Activated naive CD4-positive, alpha-beta T cell treated with anti-CD3 and anti-CD28 coated beads, Interleukin-2, amount 50 U/mL, for 24 hours (primary cell): ENCODE data around the gene GRID2.

Source experiments
- H3K27ac Mint-ChIP-seq: one replicate; pipeline ENCODE4 v1.8.0; 2021; ENCODE audit warnings: mild to moderate bottlenecking, mixed read lengths
- H3K27me3 Mint-ChIP-seq: one replicate; pipeline ENCODE4 v1.8.0; 2021; ENCODE audit warnings: mixed read lengths
- H3K36me3 Mint-ChIP-seq: one replicate; pipeline ENCODE4 v1.8.0; 2021; ENCODE audit warnings: mixed read lengths
- H3K4me1 Mint-ChIP-seq: one replicate; pipeline ENCODE4 v1.8.0; 2021; ENCODE audit warnings: mixed read lengths
- H3K4me3 Mint-ChIP-seq: one replicate; pipeline ENCODE4 v1.8.0; 2021; ENCODE audit warnings: mild to moderate bottlenecking, mixed read lengths
- H3K9me3 Mint-ChIP-seq: one replicate; pipeline ENCODE4 v1.8.0; 2021; ENCODE audit warnings: mixed read lengths

The GRID2 gene

DNA sequence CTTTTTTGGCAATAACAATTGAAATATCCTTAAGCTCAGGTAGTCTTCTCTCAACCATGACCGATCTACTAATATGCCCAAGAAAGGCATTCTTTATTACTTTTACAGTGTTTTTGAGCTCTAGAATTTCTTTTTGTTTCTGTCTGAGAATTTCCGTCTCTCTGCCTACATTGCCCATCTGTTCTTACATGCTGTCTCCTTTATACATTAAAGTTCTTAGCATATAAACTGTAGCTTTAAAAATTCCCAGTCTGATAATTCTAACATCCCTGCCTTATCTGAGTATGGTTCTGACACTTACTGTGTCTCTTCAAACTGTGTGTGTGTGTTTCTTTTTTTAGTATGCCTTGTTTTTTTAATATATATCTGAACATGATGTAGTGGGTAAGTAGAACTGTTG, 658.1 kb downstream of the GRID2 start:
- Mint-ChIP-seq H3K27ac (no peak overlapping the region), H3K4me1 (no peaks in the 10 kb centered on the region), H3K4me3 (no peak overlapping the region), H3K9me3 (peaks cover 24% of the 10 kb centered on the region), H3K27me3 (no peaks in the 10 kb centered on the region), H3K36me3 (no peaks in the 10 kb centered on the region)

DNA sequence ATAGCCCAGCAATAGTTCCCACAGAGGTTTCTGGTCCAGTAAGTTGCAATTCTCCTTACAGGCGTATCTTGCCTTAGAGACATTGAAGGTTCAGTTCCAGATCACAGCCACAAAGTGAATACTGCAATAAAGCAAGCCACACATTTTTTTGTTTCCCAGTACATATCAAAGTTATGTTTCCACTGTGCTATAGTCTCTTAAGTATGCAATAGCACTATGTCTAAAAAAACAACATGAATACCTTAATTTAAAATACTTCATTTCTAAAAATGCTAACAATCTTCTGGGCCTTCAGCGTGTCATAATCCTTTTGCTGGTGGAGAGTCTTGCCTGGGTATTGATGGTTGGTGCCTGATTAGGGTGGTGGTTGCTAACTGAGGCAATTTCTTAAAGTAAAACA, 659.1 kb downstream of the GRID2 start:
- no peak overlapping the region for H3K27ac Mint-ChIP-seq
- no peaks in the 10 kb centered on the region for H3K4me1 Mint-ChIP-seq
- no peaks in the 10 kb centered on the region for H3K27me3 Mint-ChIP-seq
- H3K9me3 Mint-ChIP-seq: peaks cover 17% of the 10 kb centered on the region
- H3K4me3 Mint-ChIP-seq: no peak overlapping the region
- H3K36me3 Mint-ChIP-seq: no peaks in the 10 kb centered on the region

DNA sequence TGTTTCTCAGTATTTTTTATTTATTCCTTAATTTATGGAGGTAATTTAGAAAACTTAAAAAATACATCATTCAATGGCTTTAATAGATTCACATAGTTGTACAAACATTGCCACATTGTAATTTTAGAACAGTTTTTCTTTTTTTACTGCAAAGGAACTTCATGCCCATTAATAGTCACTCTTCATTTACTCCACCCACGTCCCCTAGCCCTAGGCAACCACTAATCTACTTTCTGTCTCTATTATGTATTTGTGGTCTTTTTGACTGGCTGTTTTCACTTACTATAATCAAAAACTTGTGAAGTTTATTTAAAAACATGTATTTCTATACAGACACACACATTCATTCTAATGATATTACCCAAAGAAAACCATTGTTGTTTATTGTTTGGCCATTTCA, 664.8 kb downstream of the GRID2 start:
- H3K27ac Mint-ChIP-seq: no peak overlapping the region
- no peaks in the 10 kb centered on the region for H3K4me1 Mint-ChIP-seq
- H3K4me3 Mint-ChIP-seq: no peak overlapping the region
- no peaks in the 10 kb centered on the region for H3K36me3 Mint-ChIP-seq
- no peaks in the 10 kb centered on the region for H3K27me3 Mint-ChIP-seq
- H3K9me3 Mint-ChIP-seq: no peaks in the 10 kb centered on the region

DNA sequence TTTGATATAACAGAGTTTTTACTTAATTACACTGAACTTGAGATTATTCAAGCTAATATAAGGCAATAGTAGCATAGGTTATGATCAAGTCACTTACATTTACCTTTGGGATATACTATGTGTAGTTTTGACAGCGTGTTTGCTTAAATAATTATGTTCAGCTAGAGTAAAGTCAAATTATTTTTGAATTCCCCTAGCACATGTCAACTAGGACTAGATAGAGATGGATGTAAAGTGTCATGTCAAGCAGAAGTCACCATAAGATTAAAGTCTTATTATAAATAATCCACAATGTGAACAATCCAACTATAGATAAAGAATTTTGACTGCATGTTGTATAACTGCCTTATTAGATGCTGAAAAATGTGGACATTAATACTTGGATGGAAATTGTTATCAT, 665.2 kb downstream of the GRID2 start:
- no peaks in the 10 kb centered on the region for H3K4me1 Mint-ChIP-seq
- H3K9me3 Mint-ChIP-seq: no peaks in the 10 kb centered on the region
- no peaks in the 10 kb centered on the region for H3K27me3 Mint-ChIP-seq
- H3K36me3 Mint-ChIP-seq: no peaks in the 10 kb centered on the region
- H3K27ac Mint-ChIP-seq: no peak overlapping the region
- no peak overlapping the region for H3K4me3 Mint-ChIP-seq

DNA sequence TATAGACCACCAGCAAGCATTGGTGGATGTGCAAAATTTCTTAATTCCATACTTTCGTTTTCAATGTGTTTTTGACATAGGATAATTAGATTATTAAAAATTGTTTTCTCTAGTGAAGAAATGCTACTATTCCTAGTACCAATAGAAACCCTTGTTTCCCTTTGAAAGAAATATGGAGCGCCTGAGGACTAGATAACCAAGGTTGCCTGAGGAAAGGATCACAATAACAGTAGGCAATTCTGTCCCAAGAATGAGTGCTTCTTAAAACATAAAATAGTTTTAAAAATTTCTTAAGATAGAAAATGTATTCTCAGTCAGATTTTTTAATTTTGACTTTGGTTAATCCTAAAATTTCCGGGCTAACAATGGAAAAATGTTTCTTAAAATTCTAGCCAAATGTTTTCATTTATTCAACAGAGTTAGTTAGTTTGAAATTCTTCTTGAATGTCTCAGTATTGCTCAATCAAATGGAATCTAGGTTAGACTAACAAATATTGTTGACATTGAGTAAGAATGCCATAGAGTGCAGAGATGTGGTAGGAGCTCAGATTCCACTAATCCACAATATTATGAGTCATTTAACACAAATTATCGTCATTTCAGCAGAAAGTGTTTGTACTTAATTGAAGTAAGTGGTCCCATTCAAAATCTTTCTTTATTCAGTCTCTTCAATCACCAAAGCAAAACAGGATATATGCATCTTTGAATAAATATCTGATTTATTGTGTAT, 666.0 kb downstream of the GRID2 start:
- Mint-ChIP-seq H3K9me3 (no peaks in the 10 kb centered on the region), H3K27me3 (no peaks in the 10 kb centered on the region), H3K4me1 (no peaks in the 10 kb centered on the region), H3K4me3 (no peak overlapping the region), H3K36me3 (no peaks in the 10 kb centered on the region), H3K27ac (no peak overlapping the region)

DNA sequence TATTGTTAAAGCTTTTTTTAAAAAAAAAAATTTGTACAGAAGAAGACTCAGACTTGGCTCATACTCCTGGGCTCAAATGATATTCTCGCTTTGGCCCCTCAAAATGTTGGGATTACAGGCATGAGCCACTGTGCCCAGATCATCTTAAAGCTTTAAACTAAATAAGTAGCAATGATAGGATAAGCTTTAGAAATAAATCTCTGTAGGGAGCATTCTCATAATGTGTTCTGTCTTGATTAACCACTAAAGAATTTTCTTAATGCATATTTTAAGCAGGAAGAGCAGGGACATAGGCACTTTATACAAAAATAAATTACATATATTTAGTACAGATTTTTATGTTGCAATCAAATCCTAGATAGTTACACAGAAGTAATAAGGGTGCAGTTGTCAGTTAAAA, 667.2 kb downstream of the GRID2 start:
- Mint-ChIP-seq H3K9me3 (no peaks in the 10 kb centered on the region), H3K27ac (no peak overlapping the region), H3K4me3 (no peak overlapping the region), H3K27me3 (no peaks in the 10 kb centered on the region), H3K4me1 (no peaks in the 10 kb centered on the region), H3K36me3 (no peaks in the 10 kb centered on the region)

DNA sequence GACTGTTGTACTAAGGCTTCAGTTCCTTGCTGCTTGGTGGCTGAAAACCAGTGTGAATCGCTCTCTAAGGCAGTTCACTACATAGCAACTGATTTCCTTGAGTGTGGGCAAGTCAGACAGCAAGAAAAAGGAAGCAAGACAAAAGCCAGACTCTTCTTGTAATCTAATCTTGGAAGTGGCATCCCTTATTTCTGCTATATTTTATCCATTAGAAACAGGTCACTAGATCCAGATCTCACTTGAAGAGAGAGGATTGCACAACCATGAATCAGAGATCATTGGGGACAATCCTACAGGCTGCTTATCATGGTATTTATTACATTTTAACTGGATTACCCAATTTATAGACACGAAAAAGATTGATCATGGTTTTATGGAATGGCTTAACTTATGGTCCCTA, 684.5 kb downstream of the GRID2 start:
- no peaks in the 10 kb centered on the region for H3K27me3 Mint-ChIP-seq
- H3K27ac Mint-ChIP-seq: no peak overlapping the region
- H3K4me3 Mint-ChIP-seq: no peak overlapping the region
- peaks cover 4% of the 10 kb centered on the region for H3K9me3 Mint-ChIP-seq
- H3K4me1 Mint-ChIP-seq: no peaks in the 10 kb centered on the region
- H3K36me3 Mint-ChIP-seq: no peaks in the 10 kb centered on the region

DNA sequence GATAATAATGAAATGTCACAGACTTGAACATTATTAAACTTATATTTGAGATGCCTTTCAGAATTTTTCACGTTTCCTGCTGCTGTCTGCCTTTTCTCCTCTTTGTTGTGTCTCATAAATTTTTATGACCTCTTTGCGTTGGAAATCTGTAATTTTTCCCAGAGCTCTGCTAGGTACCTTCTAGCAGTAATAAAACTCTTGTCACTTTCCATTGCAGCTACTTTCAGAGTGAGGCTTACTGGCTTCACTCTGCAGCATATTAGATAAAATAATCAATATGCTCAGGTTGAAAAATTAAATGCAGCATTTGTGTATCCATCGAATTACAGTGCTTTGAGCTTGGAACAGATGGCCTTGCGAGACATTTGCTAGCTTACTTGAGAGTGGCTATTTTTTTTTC, 689.0 kb downstream of the GRID2 start:
- Mint-ChIP-seq H3K36me3 (no peaks in the 10 kb centered on the region), H3K27ac (no peak overlapping the region), H3K4me3 (no peak overlapping the region), H3K4me1 (no peaks in the 10 kb centered on the region), H3K27me3 (no peaks in the 10 kb centered on the region), H3K9me3 (no peaks in the 10 kb centered on the region)

DNA sequence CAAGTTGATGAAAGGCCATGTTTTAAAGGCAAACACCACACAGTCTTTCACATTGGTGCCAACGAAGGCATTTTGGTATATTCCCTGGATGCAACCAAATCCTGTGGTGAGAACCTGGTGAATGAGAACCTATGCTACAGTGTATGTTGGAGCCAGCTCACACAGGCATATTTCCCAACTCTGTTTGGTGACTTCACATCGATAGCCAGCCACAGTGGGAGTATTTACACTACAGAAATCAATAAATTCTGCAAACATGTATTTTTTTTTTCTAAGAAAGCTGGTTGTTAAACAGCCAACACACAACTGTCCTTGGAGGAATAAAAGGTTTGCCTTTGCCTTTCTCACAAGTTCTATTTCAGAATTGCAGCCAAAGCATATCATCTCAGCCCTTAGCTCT, 691.0 kb downstream of the GRID2 start:
- Mint-ChIP-seq H3K9me3 (no peaks in the 10 kb centered on the region), H3K36me3 (no peaks in the 10 kb centered on the region), H3K4me1 (no peaks in the 10 kb centered on the region), H3K27ac (no peak overlapping the region), H3K4me3 (no peak overlapping the region), H3K27me3 (no peaks in the 10 kb centered on the region)

DNA sequence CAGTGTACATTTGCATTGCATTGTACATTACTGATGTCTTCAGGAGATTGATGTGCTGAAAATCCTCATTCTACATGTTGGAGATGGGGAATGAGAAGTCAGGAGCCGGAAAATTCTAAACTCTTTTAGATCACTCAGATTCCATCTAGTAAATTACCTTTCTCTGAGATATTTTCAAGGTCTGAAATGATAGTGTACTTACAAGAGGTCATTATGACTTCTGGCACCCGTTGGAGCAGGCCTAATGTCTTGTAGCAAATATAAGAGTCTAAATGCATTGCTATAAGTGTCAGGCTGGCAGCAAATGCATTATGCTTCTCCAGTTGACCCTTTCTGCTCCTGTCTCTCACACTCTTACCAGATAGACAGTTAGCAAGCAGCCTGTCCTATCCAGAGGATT, 692.8 kb downstream of the GRID2 start:
- no peaks in the 10 kb centered on the region for H3K27me3 Mint-ChIP-seq
- no peaks in the 10 kb centered on the region for H3K9me3 Mint-ChIP-seq
- H3K36me3 Mint-ChIP-seq: no peaks in the 10 kb centered on the region
- H3K27ac Mint-ChIP-seq: no peak overlapping the region
- H3K4me1 Mint-ChIP-seq: no peaks in the 10 kb centered on the region
- no peak overlapping the region for H3K4me3 Mint-ChIP-seq

DNA sequence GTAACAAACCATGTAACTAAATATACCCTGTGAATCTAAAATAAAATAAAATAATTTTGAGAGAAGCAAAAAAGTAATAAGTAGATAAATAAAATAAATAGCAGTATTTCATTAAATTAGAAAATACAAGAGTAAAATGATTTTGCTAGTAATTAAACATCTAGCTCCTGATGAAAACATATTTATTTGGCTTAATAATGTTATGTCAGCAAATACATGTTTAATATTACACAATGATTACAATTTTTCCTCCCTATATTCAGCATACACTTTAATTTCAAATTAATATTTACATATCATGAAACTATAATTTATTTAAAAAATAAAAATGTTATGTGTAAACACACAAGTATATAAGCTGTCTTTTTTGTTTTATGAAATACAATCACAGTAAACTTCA, 697.1 kb downstream of the GRID2 start:
- H3K36me3 Mint-ChIP-seq: no peaks in the 10 kb centered on the region
- no peak overlapping the region for H3K4me3 Mint-ChIP-seq
- H3K27me3 Mint-ChIP-seq: no peaks in the 10 kb centered on the region
- no peaks in the 10 kb centered on the region for H3K9me3 Mint-ChIP-seq
- no peaks in the 10 kb centered on the region for H3K4me1 Mint-ChIP-seq
- no peak overlapping the region for H3K27ac Mint-ChIP-seq

DNA sequence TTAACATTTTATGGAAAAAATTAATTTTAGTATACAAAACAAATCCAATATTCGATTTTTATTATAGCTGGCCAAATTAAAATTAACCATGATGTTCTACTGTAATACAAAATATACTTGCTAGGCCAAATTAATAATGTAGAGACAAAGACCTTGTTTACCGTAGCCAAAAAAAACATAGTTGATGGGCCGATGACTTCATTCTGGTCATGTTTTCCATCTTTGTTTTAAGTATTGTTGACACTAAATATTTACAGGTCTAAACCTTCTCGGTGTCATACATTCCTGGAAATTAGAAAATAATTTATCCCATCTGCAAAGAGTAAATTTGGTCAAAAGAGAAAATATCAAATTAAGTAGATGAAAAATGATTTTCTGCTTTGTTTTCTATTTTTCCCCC, 698.5 kb downstream of the GRID2 start:
- no peaks in the 10 kb centered on the region for H3K27me3 Mint-ChIP-seq
- no peak overlapping the region for H3K27ac Mint-ChIP-seq
- H3K36me3 Mint-ChIP-seq: no peaks in the 10 kb centered on the region
- no peak overlapping the region for H3K4me3 Mint-ChIP-seq
- H3K4me1 Mint-ChIP-seq: no peaks in the 10 kb centered on the region
- H3K9me3 Mint-ChIP-seq: no peaks in the 10 kb centered on the region

DNA sequence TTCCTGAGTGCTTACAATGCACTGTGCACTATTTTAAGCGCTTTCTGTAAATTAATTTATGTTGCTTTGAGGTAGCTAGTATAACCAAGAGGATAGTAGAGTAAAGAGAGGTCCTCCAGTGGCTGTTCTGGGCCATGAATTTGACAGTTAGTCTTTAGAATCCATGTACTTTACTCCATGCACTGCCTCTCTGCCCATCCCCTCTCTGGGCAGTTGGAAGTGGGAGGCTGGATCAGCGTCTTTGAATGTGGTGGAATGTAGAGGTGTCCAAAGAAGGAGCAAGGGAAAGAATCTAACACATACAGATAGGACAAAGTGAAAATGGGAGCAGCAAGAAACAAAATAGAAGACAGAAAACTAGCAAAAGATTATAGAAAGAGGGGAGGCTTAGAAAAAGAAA, 712.6 kb downstream of the GRID2 start:
- Mint-ChIP-seq H3K4me3 (no peak overlapping the region), H3K4me1 (no peaks in the 10 kb centered on the region), H3K9me3 (no peaks in the 10 kb centered on the region), H3K36me3 (no peaks in the 10 kb centered on the region), H3K27ac (no peak overlapping the region), H3K27me3 (no peaks in the 10 kb centered on the region)

DNA sequence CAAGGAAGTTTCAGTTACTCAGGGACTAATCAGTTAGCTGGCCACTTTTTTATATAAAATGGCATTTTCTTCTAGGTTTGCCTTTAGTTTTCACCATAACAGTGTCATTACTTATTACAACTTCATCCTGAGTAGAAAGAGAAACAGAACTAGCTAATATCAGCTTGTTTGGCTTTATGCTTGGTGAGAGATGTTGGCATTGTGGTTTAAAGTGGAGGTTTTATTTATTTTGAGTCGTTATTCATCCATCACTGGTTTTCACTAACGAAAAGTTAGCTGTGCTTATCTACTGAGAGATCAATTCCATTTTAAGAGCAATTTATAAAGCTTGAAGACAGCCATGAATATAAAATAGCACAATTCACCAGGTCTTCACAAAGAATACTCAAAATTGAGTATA, 714.5 kb downstream of the GRID2 start:
- Mint-ChIP-seq H3K4me3 (no peak overlapping the region), H3K9me3 (no peaks in the 10 kb centered on the region), H3K36me3 (no peaks in the 10 kb centered on the region), H3K27me3 (no peaks in the 10 kb centered on the region), H3K27ac (no peak overlapping the region), H3K4me1 (no peaks in the 10 kb centered on the region)

DNA sequence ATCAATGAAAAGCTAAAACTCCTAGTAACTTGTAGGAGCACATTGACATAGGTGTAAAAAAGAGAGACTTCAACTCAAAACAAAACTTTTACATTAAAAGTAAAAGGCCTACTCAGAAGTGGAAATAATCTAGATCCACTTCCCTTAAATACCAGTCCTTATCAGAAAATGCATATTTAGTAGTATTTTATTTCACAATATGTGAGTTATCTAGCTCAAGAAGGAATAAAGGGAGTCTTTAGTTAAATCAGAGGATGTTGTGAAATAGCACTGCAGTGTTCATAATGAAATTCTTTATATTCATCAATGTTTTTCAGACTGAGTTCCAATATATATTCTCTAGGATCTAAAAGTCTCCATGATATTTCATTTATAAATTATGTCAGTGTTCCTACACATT, 715.0 kb downstream of the GRID2 start:
- Mint-ChIP-seq H3K27me3 (no peaks in the 10 kb centered on the region), H3K4me3 (no peak overlapping the region), H3K9me3 (no peaks in the 10 kb centered on the region), H3K4me1 (no peaks in the 10 kb centered on the region), H3K36me3 (no peaks in the 10 kb centered on the region), H3K27ac (no peak overlapping the region)

DNA sequence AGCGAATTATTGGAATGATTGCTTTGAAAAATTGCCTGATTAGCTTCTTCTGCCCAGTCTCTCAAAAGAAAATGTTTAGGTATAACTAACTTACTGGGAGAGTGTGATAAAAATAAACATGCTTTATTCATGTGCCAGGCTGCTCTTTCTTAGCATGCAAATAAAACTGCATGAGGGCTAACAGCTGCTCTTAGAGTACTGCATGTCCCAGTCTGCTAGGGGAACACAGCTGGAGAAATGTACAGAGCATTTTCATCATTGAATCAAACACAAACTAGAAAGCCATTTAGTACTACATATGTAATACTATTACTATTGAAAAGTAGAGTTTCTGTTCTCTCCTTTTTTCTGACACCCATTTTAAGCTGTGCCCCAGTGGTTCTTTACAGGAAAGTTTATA, 726.0 kb downstream of the GRID2 start:
- no peaks in the 10 kb centered on the region for H3K27me3 Mint-ChIP-seq
- H3K27ac Mint-ChIP-seq: no peak overlapping the region
- peaks cover 5% of the 10 kb centered on the region for H3K9me3 Mint-ChIP-seq
- no peak overlapping the region for H3K4me3 Mint-ChIP-seq
- H3K4me1 Mint-ChIP-seq: no peaks in the 10 kb centered on the region
- H3K36me3 Mint-ChIP-seq: no peaks in the 10 kb centered on the region

DNA sequence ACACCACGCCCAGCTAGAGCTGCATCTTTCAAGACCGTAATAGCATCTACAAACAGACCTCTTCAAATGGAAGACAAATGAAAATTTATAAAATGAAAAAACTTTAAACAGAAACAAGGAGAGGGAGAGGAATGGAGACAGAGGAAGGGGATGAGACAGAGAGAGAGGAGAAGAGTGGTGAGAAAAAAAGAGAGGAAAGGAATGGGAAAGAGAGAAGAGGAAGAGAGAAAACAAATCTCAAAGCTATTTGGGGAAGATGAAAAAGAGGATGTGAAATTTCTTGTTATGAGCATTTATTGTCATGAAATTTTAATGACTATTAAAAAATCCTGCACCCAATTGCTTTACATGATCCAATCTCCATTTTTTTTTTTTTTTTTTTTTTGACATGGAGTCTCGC, 726.9 kb downstream of the GRID2 start:
- no peaks in the 10 kb centered on the region for H3K4me1 Mint-ChIP-seq
- no peaks in the 10 kb centered on the region for H3K27me3 Mint-ChIP-seq
- no peaks in the 10 kb centered on the region for H3K36me3 Mint-ChIP-seq
- peaks cover 5% of the 10 kb centered on the region for H3K9me3 Mint-ChIP-seq
- H3K4me3 Mint-ChIP-seq: no peak overlapping the region
- H3K27ac Mint-ChIP-seq: no peak overlapping the region
